SK-N-MC (cell line): ENCODE measurements around the gene ADAM10.

Experiments
- EZH2 ChIP-seq: fragments of 200-600 bp; sonication (generic); IDR thresholded peaks from one replicate; pipeline ENCODE4 v1.6.1; 2017; ENCODE audit warnings: antibody characterized with exemption
- FOXP2 ChIP-seq: optimal IDR thresholded peaks from 2 replicates; pipeline ENCODE3; 2011; ENCODE audit warnings: mild to moderate bottlenecking, moderate library complexity; ENCODE audit not compliant: insufficient read depth; ENCODE audit errors: extremely low read length, control extremely low read depth
- POLR2AphosphoS5 ChIP-seq: IDR thresholded peaks from 2 replicates; pipeline ENCODE4 v1.6.1; 2012; ENCODE audit warnings: mild to moderate bottlenecking, low read depth, low read length, borderline replicate concordance

DNA sequence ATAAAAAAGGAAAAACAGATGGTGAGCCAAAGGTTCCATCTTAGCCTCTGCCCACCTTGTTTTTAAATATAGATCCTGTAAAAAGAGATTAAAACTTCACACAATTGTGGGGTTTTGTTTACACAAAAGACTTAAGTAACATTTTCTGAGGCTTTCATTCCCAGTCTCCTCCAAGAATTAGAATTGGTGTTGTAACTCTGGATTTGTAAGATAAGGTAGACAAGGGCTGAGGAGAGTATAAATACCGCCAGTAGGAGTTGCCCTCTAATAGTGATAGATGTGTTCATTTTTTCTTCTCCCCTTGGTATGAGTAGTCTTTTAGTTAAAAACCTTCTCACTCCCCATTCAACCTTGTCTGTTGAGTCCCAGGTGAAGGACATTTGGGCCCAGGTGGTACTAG lies 30.0 kb upstream of the ADAM10 start:
- TF ChIP-seq POLR2AphosphoS5: no peak
- no peak for TF ChIP-seq EZH2
- TF ChIP-seq FOXP2: no peak
